HG03139 (cell line): ENCODE measurements around the gene GALNT17.

Source experiments
- ATAC-seq: cut with Tn5 transposase; IDR thresholded peaks from one replicate; pipeline ENCODE4 v1.9.1; 2021; ENCODE audit not compliant: unreplicated experiment

The GALNT17 gene

DNA sequence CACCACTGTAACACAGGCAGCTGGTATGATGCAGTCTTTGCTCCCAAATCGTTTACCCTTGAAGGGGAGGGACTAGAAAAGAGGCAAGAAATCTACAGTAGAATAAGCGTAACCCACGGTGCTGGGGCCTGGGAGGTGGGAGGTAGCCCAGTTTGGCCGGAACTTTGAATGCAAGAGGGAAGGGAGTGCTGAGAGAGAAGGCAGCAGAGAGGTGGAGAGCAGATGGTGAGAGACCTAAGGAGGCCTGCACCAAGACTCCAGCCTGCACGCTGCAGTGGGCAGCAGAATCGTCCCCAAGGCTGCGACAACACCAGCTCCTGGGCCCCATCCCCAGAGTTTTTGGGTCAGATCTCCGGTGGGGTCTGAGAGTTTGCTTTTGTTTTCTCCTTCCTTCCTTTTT is 547.5 kb downstream of the GALNT17 start:
- ATAC-seq: no peak

DNA sequence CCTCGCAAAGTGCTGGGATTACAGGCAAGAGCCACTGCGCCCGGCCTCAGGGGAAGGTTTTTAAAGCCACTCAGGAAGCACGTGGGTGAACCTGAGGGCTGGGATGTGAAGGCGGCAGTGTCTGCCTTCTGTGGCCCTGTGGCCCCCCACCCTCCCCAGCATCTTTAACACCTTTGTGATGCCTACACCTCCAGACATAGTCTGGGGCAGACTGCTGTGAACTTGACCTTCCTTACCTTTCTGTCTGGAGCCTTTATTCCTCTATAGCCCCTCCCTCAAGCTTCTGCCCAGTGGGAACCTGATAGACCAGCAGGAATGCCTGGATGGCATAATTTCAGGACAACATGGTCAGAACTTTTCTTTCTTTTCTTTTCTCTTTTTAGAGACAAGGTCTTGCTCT is 550.2 kb downstream of the GALNT17 start:
- ATAC-seq: no peak

DNA sequence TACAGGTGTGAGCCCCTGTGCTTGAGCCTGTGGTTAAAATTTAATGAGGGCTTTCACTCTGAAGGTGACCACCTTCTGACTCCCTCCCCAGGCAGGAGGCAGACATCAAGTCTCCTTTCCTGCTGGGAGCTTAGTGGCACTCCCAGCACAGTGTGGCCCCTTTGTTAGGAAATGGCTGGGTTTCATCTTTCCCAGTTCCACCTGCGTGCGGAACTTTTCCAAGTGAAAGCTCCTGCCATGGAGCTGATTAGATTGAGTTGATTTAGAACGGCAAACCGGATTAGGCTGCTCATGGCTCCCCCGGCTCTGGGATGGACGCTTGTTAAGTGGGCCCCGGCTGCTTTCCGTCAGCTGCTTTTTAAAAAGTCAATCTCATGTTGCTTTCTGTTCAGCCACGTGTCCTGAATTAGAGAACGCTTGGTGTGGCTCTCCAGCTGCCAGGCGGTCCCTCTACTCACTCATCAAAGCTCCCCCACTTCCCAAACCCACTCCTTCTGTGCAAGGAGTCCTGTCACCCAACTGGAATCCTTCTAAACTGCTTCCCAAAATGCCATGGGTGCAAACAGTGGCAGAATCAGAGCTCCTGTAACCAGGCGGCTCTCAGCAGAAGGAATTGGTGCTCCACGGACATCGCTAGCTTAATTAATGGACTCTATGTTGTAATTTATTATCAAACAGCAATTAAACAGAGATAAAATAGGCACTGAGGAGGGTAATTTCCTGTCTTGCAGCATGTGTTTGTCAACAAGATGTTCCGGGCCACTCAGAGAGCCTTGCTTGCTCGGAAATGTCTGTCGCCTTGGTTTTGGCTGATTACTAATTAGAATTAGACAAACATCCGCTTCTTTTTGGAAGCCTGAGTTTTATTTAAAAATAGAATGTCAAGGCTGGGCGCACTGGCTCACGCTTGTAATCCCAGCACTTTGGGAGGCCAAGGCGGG is 551.2 kb downstream of the GALNT17 start:
- ATAC-seq: no peak

DNA sequence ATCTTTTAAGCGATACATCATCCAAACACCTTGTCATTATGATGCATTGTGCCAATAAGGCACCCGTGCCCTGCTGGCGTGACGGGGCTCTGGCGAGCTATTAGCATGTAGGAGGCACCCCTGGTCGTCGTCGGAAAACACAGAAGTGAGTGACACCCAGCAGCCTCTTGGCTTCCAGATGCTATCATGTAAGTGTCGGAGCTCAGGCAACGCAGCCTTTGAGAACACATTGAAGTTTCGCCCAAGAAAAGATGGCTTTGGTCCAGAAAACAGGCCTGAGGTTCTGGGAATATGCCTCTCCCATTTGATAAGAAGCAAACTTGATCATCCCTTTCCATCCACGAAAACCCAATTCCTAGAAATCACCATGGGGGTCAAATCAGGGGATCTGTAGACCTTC is 555.3 kb downstream of the GALNT17 start:
- ATAC-seq: no peak

DNA sequence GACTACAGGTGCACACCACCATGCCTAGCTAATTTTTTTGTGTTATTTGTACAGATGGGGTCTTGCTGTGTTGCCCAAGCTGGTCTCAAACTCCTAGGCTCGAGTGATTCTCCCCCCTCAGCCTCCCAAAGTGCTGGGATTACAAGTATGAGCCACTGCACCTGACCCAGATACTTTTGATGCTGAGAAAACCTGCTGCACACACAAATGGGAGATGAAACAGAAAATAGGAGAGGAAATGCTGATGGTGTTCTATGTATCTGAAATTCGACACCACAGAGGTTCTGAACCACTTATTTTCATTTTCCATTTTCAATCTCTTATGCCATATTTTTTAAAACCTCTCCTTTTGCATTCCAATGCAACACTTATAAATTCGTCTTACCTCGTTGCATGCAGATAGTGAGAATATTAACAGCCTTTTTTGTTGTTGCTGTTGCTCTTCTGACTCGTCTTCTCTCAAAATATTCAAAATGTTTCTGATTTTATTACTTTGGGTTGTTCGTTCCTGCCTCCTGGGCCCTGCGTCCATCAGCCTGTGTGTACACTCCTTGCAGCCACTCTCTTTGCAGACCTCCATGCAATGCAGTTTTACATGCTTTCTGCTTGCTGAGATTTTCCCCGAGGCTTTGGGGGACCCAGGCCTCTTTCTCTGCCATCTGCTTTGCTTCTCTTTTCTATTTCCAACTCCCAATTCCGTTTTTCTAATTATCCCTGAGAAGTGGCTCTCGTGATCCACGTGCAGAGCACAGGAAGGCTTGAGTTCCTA is 556.1 kb downstream of the GALNT17 start:
- ATAC-seq: no peak

DNA sequence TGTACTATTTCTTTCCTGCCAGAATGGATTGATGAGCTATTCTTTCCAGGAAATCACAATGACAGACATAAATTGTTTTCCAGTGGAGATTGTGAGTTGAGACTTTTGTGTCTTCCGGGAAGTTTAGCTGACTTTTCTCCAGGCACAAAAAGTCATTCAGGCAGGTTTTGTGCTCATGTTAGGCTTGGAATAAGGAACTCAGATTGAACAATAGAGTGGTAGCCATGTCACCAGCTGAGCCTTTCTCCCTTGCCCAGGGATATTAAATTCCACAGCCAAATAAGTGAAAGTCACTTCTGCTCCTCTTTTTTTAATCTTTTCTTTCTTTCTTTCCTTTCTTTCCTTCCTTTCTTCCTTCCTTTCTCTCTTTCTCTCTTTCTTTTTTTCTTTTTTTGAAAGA is 559.6 kb downstream of the GALNT17 start:
- no peak for ATAC-seq

DNA sequence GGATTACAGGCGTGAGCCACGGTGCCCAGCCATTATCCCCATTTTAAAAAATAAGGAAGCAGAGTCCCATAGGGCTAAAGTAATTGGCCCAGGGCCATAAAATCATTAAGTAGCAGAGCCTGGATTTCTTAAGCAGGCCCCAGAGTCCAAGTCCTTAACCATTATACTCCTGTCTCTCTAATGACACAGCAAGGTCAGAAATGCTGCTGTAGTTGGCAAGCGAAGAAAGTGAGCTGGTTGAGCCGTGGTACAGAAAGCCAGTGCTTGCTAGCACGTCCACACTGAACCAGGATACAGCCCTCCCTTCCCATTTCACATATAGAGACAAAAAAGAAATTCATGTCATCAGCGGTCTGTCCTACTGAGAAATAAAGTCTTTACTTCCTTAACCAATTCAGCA is 562.7 kb downstream of the GALNT17 start:
- ATAC-seq: no peak

DNA sequence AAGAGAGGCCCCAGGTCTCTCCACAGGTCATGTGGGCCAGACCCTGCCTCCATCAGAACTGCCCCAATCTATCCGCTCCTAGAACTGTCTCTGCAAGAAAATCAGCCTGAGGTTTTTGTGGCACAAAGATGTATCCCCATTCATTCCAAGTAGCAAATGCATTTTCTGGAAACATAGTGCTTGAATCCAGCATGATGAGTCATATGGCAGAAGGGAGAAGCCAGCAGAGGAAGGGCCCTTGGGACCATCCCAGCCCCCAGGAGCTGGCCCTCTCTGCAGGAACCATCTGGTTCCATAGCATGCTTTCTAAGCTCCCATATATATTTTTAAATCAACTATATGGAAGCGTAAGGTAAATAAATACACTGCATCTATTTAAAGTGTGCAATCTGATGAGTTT is 563.2 kb downstream of the GALNT17 start:
- no peak for ATAC-seq

DNA sequence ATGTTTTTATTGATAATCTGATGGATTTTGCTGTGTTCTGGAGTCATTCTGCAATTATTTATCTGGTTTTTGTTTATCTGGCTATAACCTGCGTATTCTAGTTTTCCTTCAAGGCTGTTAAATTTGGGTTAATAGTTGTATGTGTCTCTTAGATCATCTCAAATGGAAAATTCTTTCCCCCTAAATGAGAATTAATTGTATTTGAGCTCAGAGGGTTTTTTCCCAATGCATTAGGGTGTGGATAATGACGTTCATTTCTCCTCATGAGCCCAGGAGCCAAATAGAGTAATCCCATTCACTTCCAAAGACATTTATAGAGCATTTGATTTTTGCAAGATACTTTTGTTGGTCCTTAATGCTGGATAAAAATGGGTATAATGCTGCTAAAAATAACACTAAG is 564.6 kb downstream of the GALNT17 start:
- ATAC-seq: no peak

DNA sequence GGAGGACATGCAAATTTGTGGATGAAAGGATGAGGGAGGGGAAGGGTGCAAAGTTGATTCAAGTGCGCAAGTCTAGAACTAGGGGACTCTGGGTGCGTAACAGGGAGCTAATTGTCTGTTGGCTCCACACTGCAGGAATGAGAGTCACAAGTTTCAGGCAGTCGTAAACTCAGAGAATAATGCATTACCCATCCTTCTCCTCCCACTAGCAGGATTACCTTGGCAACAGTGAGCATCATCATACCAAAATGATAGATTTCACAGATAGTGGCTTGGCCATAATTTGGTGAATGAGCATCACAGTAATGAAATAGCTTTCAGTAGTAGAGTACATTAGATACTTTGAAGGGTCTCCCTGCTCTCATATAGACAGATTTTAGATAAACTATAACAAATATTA is 565.5 kb downstream of the GALNT17 start:
- ATAC-seq: no peak

DNA sequence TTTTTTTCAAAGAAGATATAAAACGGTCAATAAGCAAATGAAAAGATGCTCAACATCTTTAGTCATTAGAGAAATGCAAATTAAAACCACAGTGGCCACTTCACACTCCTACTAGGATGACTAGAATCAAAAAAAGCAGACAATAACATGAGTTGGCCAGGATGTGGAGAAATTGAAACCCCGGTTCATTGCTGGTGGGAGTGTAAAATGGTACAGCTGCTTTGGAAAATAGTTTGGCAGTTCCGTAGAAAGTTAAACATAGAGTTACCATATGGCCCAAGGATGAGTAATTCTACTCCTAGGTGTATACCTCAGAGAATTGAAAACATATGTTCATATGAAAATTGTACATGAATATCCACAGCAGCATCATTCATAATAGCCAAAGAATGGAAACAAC is 573.3 kb downstream of the GALNT17 start:
- no peak for ATAC-seq

DNA sequence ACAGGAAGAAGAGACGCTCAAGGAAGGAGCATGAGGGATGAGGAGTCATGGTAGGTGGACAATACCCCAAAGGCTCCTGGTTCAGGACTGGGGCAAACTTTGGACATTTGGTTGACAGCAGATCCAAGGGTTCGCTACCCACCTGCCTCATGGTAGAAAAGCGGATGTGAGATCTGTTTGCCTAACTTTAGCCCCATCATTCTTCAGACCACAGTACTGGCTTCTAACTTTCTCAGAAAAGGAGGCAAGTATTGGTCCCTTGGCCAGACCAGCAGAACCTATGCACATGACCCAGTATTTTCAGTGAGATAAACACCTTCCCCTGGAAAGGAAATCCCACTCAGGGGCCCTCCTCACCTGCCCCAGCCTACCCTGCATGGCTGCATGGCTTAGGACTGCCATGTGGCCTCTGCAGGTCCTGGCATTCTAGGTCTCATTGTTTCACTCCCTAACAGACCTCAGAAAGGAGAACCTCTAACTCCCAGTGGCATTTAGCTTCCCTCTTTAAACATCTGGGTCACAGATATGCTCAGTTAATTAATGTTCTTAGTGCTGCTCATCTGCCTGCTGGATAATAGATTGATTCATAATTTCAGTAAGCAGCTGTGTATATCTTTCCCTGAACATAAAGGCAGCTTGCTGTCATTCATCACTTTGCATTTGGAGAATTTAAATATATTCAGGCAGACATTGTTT is 574.1 kb downstream of the GALNT17 start:
- no peak for ATAC-seq

DNA sequence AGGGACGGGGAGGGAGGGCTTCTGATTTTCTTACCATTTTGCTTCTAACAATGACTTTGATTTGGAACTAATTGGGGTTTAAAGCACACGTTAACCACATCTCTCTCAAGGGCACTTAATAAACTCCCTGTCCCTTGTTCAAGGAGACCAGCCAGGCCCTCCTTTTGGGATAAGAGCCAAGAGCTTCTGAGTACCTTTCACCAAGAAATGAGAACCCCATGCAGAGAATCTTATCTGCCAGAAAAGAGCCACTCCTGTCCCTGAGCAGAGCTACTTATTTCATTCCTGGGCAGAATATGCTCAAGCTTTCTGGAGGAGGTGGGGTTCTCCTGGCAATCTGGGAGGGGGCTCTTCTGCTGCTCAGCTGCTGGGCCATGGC is 574.6 kb downstream of the GALNT17 start:
- no peak for ATAC-seq

DNA sequence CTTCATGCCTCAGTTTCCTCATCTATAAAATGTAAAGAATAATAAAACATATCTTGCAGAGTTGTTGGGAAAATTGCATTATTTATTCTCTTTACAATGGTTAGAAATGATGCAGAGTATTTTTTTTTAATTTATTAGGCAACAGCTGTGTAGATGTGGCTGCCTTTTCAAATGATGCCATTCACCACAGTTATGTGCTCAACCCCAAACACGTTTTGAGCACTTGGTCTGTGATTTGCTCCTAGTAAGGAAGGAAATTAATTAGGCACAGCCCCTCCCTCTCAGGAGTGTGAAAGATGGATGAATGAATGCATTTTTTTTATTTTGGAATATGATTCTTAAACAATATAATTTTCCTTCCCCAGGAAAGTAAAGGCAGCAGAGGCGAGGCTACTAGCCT is 575.1 kb downstream of the GALNT17 start:
- ATAC-seq: no peak

DNA sequence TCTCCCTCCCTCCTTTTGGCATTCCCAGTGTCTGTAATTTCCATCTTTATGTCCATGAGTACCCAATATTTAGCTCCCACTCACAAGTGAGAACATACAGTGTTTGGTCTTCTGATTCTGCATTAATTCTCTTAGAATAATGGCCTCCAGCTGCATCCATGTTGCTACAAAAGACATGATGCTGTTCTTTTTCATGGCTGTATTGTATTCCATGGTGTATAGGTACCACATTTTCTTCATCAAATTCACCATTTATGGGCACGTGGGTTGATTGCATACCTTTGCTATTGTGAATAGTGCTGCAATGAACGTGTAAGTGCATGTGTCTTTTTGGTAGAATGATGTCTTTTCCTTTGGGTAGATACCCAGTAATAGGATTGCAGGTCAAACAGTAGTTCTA is 576.8 kb downstream of the GALNT17 start:
- ATAC-seq: no peak

DNA sequence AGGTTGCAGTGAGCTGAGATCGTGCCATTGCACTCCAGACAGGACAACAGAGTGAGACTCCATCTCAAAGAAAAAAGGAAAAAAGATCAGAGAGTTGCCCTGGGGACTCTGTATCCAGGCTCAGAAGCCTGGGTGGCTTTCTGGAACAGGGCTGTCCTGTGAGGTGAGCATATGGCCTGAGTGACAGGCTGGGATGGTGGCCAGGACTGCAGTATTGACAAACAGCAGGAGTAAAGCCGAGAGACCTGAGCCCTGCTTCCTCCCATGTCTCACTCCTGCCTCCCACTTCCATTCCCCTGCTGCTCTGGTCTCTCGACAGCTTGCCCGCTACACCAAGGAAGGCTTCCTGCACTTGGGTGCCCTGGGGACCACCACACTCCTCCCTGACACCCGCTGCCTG is 578.5 kb downstream of the GALNT17 start:
- no peak for ATAC-seq

DNA sequence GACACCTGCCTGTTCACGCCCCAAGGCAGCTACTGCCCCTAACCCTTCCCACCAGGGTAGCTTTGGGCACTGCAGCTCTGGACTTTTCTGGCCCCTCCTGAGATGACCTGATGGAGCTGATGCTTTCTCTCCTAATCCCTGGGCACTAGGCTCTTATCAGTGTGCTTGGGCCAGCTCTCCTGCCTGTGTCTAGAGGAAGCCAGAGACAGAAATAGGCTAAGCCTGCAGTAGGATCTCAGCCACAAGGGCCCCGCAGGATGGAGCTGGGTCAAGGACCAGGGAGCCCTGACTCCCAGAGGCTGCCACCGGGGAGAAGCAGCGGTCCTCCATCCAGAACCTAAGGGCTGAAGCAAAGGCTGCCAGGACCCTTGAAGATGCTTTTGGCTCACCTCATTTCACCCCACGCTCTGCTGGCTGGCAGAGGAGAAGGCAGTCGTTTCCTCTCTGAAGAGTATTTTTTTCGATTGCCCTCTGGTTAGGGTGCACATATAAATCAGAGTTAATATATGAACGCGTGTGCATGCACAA is 580.8 kb downstream of the GALNT17 start:
- ATAC-seq: no peak

DNA sequence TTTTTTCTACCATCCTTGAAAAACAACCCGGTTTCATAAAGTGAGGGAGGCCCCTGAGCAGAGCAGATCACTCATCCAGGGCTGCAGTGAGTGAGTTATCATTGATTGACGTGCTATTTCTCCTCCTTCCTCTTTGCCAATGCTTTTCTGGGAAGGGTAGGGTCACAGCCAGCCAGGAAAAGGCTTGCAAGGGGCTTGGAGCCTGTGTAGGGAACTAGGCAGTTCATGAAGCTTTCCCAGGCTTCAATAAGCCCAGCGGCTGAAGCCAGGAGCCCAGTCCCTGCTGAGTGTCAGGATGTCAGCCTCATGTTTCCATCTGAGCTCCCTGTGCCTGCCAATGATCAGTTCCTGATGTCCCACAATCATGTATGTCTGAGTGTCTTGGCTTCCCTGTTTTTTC is 584.7 kb downstream of the GALNT17 start:
- ATAC-seq: no peak

DNA sequence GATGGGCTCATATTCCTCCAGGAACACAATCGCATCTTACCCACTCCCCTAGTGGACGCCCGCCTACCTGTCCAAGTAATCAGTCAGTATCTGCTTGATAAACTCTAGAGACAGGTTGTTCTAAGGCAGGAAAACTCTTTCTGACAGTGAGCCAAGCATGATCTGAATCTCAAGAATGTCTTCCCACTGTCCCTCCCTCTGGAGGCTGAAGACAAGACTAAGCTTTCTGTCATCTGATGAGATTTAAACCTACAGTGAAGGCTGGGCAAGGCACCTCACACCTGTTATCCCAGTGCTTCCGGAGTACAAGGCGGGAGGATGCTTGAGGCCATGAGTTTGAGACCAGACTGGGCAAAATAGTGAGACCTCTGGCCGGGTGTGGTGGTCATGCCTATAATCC is 586.6 kb downstream of the GALNT17 start:
- no peak for ATAC-seq

DNA sequence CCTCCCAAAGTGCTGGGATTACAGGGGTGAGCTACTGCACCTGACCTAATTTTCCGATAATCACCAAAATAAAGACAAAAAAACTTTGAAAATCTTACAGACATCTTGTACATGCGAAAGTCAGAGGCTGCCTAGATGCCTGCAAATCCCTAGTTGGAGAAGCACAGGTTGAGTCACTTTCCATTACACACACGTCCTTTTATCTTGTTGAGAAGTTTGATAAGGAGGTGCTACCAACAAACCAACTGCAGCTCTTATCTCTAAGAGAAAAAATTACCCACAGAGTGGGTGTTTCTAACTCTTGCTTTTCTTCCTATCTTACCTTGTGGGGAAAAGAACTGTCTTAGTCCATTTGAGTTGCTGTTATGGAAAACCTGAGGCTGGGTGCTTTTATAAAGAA is 589.8 kb downstream of the GALNT17 start:
- no peak for ATAC-seq

DNA sequence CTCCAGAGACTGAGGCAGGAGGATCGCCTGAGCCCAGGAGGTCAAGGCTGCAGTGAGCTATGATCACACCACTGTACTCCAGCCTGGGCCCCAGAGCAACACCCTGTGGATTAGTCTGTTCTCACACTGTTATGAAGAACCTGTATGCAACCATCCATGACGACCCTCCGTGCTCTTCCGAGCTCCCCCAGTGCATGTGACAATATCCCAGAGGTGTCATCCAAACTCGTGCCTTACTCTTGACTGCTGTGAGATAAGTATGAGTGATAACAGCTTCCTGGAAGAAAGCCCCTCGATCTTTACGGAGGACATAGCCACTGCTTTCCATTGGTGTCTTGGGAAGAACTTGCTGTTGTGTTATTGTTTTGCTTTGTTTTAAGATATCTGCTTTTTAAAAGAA is 591.9 kb downstream of the GALNT17 start:
- ATAC-seq: no peak

DNA sequence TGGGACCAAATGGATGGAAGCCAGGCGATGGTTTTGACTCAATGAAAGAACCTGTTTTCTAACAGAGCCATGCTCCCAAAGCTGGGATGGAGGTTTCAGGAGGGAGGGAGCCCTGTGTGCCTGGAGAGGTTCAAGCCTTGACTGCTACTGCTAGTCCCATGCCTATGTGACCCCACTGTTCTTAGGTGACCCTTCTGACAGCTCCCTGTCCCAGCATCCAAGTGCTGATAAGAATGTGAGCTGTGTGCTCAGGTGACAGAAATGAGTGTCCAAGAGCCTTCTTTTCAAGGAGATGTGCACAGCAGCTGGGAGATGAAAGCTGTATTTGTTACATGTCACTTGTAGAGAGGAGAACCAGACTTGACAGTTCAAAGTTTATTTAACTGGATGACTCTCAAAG is 595.4 kb downstream of the GALNT17 start:
- no peak for ATAC-seq
